Measurements from ENCODE around the gene TMEM135.

Gene TMEM135

GRCh38 chr11:87359401-87359800, 321.7 kb downstream of the TMEM135 start:
- DNase-seq, result no peak

- no peak for DNase-seq
Measured at GRCh38 chr11:87361891-87362290, 324.2 kb downstream of the TMEM135 start.

GRCh38 chr11:87366346-87366745, 328.6 kb downstream of the TMEM135 start:
- DNase-seq, result no peak

GRCh38 chr11:87366763-87367405, 329.1 kb downstream of the TMEM135 start:
- no peak for DNase-seq

- no peak for DNase-seq
Measured at GRCh38 chr11:87368151-87368550, 330.4 kb downstream of the TMEM135 start.

GRCh38 chr11:87368858-87369480, 331.2 kb downstream of the TMEM135 start:
- DNase-seq, result no peak

- DNase-seq, result no peak
Measured at GRCh38 chr11:87369888-87370287, 332.2 kb downstream of the TMEM135 start.

GRCh38 chr11:87372065-87372464, 334.3 kb downstream of the TMEM135 start:
- no peak for DNase-seq
